ENCODE data around the gene PAK1. TPM values are rescaled to one million over a fixed set of nuclear protein-coding genes. Genes with fewer than 3 reads are reported as not detected.

PAK1 gene
- total RNA-seq, 1 donor from 2014 or later, result 33.1 TPM

GRCh38 chr11:77322926-77323590 lies 150.8 kb downstream of the PAK1 start:
- Mint-ChIP-seq H3K9me3 (no peaks in the 10 kb centered on the region), H3K4me3 (no peak overlapping the region), H3K27me3 (ENCODE audit: insufficient read depth) (no peaks in the 10 kb centered on the region), H3K36me3 (ENCODE audit: low read depth) (peaks cover 18% of the 10 kb centered on the region), H3K4me1 (ENCODE audit: low read depth) (no peaks in the 10 kb centered on the region), H3K27ac (no peak overlapping the region)
- no peak for DNase-seq (ENCODE audit: low spot score)
- intact Hi-C loops (cut with micrococcal nuclease), result no loop called here

DNA sequence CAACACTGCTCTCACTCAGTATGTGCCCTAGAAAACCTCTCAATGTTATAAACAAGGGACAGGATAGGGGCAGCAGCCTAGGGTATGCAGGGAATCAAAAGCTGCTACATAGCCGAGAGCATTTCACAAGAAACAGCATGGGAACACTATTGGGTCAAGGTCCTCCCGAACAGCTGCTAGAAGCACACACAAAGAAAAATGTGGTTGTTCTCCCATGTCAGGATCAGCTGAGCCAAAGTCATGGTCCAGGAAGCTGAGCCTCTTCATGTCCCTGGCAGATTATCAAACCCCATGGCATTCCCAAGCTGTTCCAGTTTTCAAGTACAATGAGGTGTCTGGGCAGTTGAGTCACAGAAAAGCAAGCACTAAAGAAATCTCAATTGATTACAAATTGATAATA lies 151.4 kb downstream of the PAK1 start:
- no peaks in the 10 kb centered on the region for H3K4me1 Mint-ChIP-seq (ENCODE audit: low read depth)
- peaks cover 15% of the 10 kb centered on the region for H3K36me3 Mint-ChIP-seq (ENCODE audit: low read depth)

DNA sequence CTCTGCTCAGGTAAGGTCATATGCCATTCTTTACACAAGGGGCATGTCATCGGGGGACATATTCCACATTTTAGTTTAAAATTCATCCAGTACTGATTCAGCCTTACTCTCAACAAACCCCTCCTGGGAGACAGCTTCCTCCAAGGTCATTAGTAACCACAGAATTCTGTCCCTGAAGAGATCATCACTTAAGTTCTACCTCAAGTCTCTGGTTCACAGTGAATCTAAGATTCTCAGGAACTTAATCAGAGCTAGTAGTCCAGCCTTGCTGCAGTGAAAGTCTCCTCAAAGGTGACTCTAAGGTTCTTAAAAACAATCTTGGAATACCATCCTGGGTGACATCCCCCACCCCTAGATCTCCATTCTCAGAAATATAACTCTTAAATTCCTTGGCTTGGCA lies 153.5 kb downstream of the PAK1 start:
- peaks cover 12% of the 10 kb centered on the region for H3K27me3 Mint-ChIP-seq (ENCODE audit: insufficient read depth)
- no peak overlapping the region for H3K4me3 Mint-ChIP-seq
- DNase-seq (ENCODE audit: low spot score), result no peak
- H3K36me3 Mint-ChIP-seq (ENCODE audit: low read depth), result peaks cover 10% of the 10 kb centered on the region
- no peak overlapping the region for H3K27ac Mint-ChIP-seq
- intact Hi-C loops (cut with micrococcal nuclease), result no loop called here
- H3K9me3 Mint-ChIP-seq, result no peaks in the 10 kb centered on the region
- no peaks in the 10 kb centered on the region for H3K4me1 Mint-ChIP-seq (ENCODE audit: low read depth)

More for the DNA sequence above, 151.4 kb downstream of the PAK1 start:
- Mint-ChIP-seq H3K9me3 (no peaks in the 10 kb centered on the region), H3K27me3 (ENCODE audit: insufficient read depth) (no peaks in the 10 kb centered on the region), H3K27ac (no peak overlapping the region), H3K4me3 (no peak overlapping the region)
- intact Hi-C loops (cut with micrococcal nuclease), result no loop called here
- DNase-seq (ENCODE audit: low spot score), result no peak

GRCh38 chr11:77318600-77318999 lies 155.3 kb downstream of the PAK1 start:
- Mint-ChIP-seq H3K27ac (no peak overlapping the region), H3K4me3 (no peak overlapping the region), H3K36me3 (ENCODE audit: low read depth) (peaks cover 8% of the 10 kb centered on the region), H3K4me1 (ENCODE audit: low read depth) (no peaks in the 10 kb centered on the region), H3K9me3 (no peaks in the 10 kb centered on the region), H3K27me3 (ENCODE audit: insufficient read depth) (peaks cover 12% of the 10 kb centered on the region)
- DNase-seq (ENCODE audit: low spot score), result no peak
- intact Hi-C loops (cut with micrococcal nuclease), result no loop called here

DNA sequence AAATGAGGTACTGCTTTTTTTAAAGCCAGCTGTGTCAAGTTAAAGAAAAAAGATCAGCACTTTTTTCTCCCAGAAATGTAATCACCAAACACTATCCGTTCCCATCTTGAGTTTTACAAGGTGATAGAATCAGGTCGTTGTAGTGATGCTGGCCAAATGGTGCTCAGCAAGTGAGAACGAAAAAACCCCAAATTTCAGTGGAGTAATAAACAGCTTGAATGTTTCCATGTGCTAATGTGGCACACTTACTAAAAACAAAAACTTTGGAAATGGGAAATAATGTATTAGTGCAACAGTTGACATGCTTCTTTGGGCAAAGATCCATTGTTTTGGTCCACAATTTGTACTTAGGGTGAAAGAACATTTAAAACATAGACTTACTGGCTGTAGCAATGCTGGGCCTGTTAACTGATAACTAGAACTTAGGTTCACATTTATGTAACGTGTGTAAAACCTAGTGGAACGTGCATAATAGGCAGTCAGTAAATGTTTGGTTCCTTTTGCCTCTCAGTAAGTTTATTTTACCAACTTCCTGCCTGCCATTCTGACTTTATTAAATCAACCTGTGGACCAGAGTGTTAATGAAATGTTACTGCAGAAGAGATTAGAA lies 157.1 kb downstream of the PAK1 start:
- H3K27ac Mint-ChIP-seq, result no peak overlapping the region
- H3K36me3 Mint-ChIP-seq (ENCODE audit: low read depth), result no peaks in the 10 kb centered on the region
- no peak overlapping the region for H3K4me3 Mint-ChIP-seq
- DNase-seq (ENCODE audit: low spot score), result no peak
- intact Hi-C loops (cut with micrococcal nuclease), result no loop called here
- no peaks in the 10 kb centered on the region for H3K4me1 Mint-ChIP-seq (ENCODE audit: low read depth)
- peaks cover 12% of the 10 kb centered on the region for H3K27me3 Mint-ChIP-seq (ENCODE audit: insufficient read depth)
- H3K9me3 Mint-ChIP-seq, result no peaks in the 10 kb centered on the region

- Mint-ChIP-seq H3K36me3 (ENCODE audit: low read depth) (peaks cover 1% of the 10 kb centered on the region), H3K9me3 (no peaks in the 10 kb centered on the region), H3K27me3 (ENCODE audit: insufficient read depth) (peaks cover 16% of the 10 kb centered on the region), H3K4me1 (ENCODE audit: low read depth) (no peaks in the 10 kb centered on the region), H3K27ac (no peak overlapping the region), H3K4me3 (no peak overlapping the region)
- intact Hi-C loops (cut with micrococcal nuclease), result no loop called here
- no peak for DNase-seq (ENCODE audit: low spot score)
Observed at GRCh38 chr11:77312107-77312506, 161.8 kb downstream of the PAK1 start.

- peaks cover 16% of the 10 kb centered on the region for H3K27me3 Mint-ChIP-seq (ENCODE audit: insufficient read depth)
Observed at GRCh38 chr11:77311701-77312100, 162.2 kb downstream of the PAK1 start.

DNA sequence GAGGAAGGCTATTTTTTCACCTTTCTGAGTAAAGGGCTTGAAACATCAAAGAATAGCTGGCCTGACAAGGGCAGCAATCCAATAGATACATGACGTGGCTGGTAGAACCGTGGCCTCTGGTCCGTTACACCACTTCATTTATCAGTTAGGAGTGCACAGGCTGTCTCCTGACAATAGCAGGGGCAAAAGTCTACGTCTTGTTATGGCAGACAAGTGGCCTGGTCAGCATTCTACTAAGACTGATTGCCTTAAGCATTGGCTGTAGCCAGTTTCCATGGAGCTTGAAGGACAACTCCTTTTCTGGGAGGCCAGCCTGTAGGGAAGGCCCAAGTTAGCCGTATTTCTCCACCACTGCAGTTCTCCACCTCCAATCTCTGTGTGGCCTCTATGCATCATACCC lies 163.2 kb downstream of the PAK1 start:
- Mint-ChIP-seq H3K9me3 (no peaks in the 10 kb centered on the region), H3K4me3 (no peak overlapping the region), H3K27ac (no peak overlapping the region), H3K4me1 (ENCODE audit: low read depth) (no peaks in the 10 kb centered on the region), H3K36me3 (ENCODE audit: low read depth) (peaks cover 1% of the 10 kb centered on the region), H3K27me3 (ENCODE audit: insufficient read depth) (peaks cover 9% of the 10 kb centered on the region)
- intact Hi-C loops (cut with micrococcal nuclease), result no loop called here
- no peak for DNase-seq (ENCODE audit: low spot score)

More at GRCh38 chr11:77311701-77312100, 162.2 kb downstream of the PAK1 start:
- peaks cover 1% of the 10 kb centered on the region for H3K36me3 Mint-ChIP-seq (ENCODE audit: low read depth)
- no peaks in the 10 kb centered on the region for H3K4me1 Mint-ChIP-seq (ENCODE audit: low read depth)
- no peak for DNase-seq (ENCODE audit: low spot score)
- intact Hi-C loops (cut with micrococcal nuclease), result no loop called here
- H3K4me3 Mint-ChIP-seq, result no peak overlapping the region
- H3K9me3 Mint-ChIP-seq, result no peaks in the 10 kb centered on the region
- H3K27ac Mint-ChIP-seq, result no peak overlapping the region

DNA sequence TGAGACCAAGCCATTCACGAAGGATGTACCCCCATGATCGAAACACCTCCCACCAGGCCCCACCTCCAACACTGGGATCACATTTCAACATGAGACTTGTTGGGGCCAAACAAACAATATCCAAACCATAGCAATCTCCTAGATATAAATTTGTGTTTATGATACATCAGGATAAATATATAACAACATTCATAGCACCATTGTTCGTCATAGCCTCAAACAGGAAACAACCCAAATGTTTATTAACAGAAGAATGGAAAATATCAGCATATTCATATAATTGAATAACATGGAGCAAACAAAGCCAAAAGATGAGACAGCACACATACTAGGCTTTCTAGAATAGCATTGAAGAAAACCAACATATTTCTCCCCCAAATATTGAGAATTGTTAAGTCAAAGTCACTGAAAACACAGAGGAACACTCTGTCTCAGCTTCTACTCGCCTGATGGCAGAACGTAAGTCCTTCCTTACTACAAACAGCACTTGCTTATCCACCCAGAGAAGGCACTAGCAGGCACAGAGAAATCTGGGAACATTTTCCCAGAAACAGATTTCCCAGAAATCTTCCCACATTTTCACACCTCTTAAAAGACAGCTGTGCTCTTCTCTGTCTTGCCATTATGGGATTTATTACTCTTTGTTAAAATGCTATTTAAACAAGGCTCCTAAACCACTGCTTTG lies 164.4 kb downstream of the PAK1 start:
- DNase-seq (ENCODE audit: low spot score), result no peak
- H3K27ac Mint-ChIP-seq, result no peak overlapping the region
- H3K9me3 Mint-ChIP-seq, result no peaks in the 10 kb centered on the region
- H3K4me1 Mint-ChIP-seq (ENCODE audit: low read depth), result no peaks in the 10 kb centered on the region
- H3K4me3 Mint-ChIP-seq, result no peak overlapping the region
- intact Hi-C loops (cut with micrococcal nuclease), result no loop called here
- peaks cover 4% of the 10 kb centered on the region for H3K27me3 Mint-ChIP-seq (ENCODE audit: insufficient read depth)
- peaks cover 1% of the 10 kb centered on the region for H3K36me3 Mint-ChIP-seq (ENCODE audit: low read depth)

DNA sequence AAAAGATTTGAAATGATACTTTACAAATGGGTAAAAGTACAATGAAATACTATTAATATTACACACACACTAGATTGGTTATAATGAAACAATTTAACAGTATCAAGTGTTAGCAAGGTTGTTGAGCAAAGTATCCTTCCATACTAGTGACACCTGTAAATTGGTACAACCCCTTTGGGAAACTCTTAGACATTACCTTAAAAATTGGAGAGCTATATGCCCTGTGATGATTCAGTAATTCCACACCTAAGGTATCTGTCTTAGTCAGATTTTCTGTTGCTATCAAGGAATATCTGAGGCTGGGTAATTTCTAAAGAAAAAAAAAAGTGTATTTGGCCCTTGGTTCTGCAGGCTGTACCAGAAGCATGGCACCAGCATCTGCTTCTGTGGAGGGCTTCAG lies 165.1 kb downstream of the PAK1 start:
- intact Hi-C loops (cut with micrococcal nuclease), result no loop called here
- DNase-seq (ENCODE audit: low spot score), result no peak
- no peaks in the 10 kb centered on the region for H3K4me1 Mint-ChIP-seq (ENCODE audit: low read depth)
- H3K9me3 Mint-ChIP-seq, result no peaks in the 10 kb centered on the region
- H3K27me3 Mint-ChIP-seq (ENCODE audit: insufficient read depth), result peaks cover 4% of the 10 kb centered on the region
- peaks cover 1% of the 10 kb centered on the region for H3K36me3 Mint-ChIP-seq (ENCODE audit: low read depth)
- H3K27ac Mint-ChIP-seq, result peak overlapping the region; percentile 78
- no peak overlapping the region for H3K4me3 Mint-ChIP-seq

GRCh38 chr11:77303328-77303727 lies 170.6 kb downstream of the PAK1 start:
- Mint-ChIP-seq H3K4me1 (ENCODE audit: low read depth) (no peaks in the 10 kb centered on the region), H3K4me3 (no peak overlapping the region), H3K27me3 (ENCODE audit: insufficient read depth) (no peaks in the 10 kb centered on the region), H3K36me3 (ENCODE audit: low read depth) (no peaks in the 10 kb centered on the region), H3K9me3 (no peaks in the 10 kb centered on the region), H3K27ac (no peak overlapping the region)
- intact Hi-C loops (cut with micrococcal nuclease), result no loop called here
- DNase-seq (ENCODE audit: low spot score), result no peak

- no peak for DNase-seq (ENCODE audit: low spot score)
- Mint-ChIP-seq H3K27ac (no peak overlapping the region), H3K9me3 (no peaks in the 10 kb centered on the region), H3K4me1 (ENCODE audit: low read depth) (no peaks in the 10 kb centered on the region), H3K4me3 (no peak overlapping the region), H3K36me3 (ENCODE audit: low read depth) (no peaks in the 10 kb centered on the region), H3K27me3 (ENCODE audit: insufficient read depth) (no peaks in the 10 kb centered on the region)
- intact Hi-C loops (cut with micrococcal nuclease), result no loop called here
Observed at GRCh38 chr11:77302752-77303151, 171.1 kb downstream of the PAK1 start.

DNA sequence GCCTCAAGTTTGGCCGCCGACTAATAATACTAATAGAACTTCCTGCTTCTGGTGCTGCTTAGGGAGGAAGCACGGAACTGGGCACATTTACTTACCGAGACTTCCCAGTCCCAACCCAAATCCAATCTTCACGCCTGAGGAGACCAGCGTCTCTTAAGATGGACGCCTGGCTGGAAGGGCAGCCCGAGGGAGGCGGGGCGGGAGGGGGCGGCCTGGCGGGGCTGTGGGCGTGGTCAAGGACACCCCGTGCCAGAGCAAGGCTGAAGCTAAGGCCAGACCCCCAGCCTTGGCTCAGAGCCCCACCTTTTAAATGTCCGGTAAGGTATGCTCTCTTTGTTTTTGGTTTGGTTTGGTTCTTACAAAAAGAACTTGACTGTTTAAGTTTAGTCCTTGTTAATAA lies 172.4 kb downstream of the PAK1 start, which contains the start of gene GDPD4:
TSS of gene GDPD4 (minus strand) at position 177 of the 400 bp plus-strand sequence. CDS start 16,549 bp downstream, outside the sequence.
- no peak for DNase-seq (ENCODE audit: low spot score)
- H3K27ac Mint-ChIP-seq, result no peak within 1 kb of the TSS
- H3K4me1 Mint-ChIP-seq (ENCODE audit: low read depth), result no peaks in the 10 kb centered on the region
- intact Hi-C loops (cut with micrococcal nuclease), result no loop called here
- H3K9me3 Mint-ChIP-seq, result no peaks in the 10 kb centered on the region
- no peaks in the 10 kb centered on the region for H3K36me3 Mint-ChIP-seq (ENCODE audit: low read depth)
- no peak within 1 kb of the TSS for H3K4me3 Mint-ChIP-seq
- H3K27me3 Mint-ChIP-seq (ENCODE audit: insufficient read depth), result no peaks in the 10 kb centered on the region

All from activated T-helper 1 cell treated with anti-CD3 and anti-CD28 coated beads, Interleukin-12 subunit alpha, Interleukin-12 subunit beta, Interleukin-2, Interleukin-4 antibody, amounts not matched to agents 30 ng/mL and 10 ng/mL and 1 ng/mL, durations not matched to agents 14 hours and 24 hours and 36 hours (primary cell).